Activated B cell treated with CpG ODN at 0.5 μM for 24 hours (primary cell): ENCODE measurements around the gene GPR15. TPM values are rescaled to one million over a fixed set of nuclear protein-coding genes. Genes with fewer than 3 reads are reported as not detected.

ENCODE experiments used
- ATAC-seq: fragments of 200-7000 bp; cut with Tn5 transposase; one replicate; pipeline ENCODE4 v1.10.0; 2021; ENCODE audit warnings: low read depth, mild to moderate bottlenecking, moderate library complexity
- CTCF ChIA-PET: fragments of 350-600 bp; sonication (Branson Sonifier 250); formaldehyde crosslinking; loops from one replicate; lab custom pipeline; 2021; ENCODE audit warnings: antibody characterized with exemption; lab: Charles Lee
- POLR2A ChIA-PET: fragments of 350-600 bp; sonication (Branson Sonifier 250); formaldehyde crosslinking; loops from one replicate; lab custom pipeline; 2021; ENCODE audit warnings: antibody characterized with exemption; lab: Charles Lee
- DNase-seq: peaks from one replicate; pipeline ENCODE4 v3.0.0; 2022
- H3K27ac Mint-ChIP-seq: one replicate; pipeline ENCODE4 v1.8.0; 2020; ENCODE audit warnings: mixed read lengths
- H3K27me3 Mint-ChIP-seq: one replicate; pipeline ENCODE4 v1.8.0; 2021; ENCODE audit warnings: mixed read lengths
- H3K36me3 Mint-ChIP-seq: one replicate; pipeline ENCODE4 v1.8.0; 2021; ENCODE audit warnings: low read depth, mixed read lengths
- H3K4me1 Mint-ChIP-seq: one replicate; pipeline ENCODE4 v1.8.0; 2021; ENCODE audit warnings: mixed read lengths
- H3K4me3 Mint-ChIP-seq: one replicate; pipeline ENCODE4 v1.8.0; 2020; ENCODE audit warnings: mild to moderate bottlenecking, mixed read lengths
- H3K9me3 Mint-ChIP-seq: one replicate; pipeline ENCODE4 v1.8.0; 2020; ENCODE audit warnings: mixed read lengths
- CTCF ChIP-seq: fragments of 200-600 bp; IDR thresholded peaks from one replicate; pipeline ENCODE4 v1.8.0; 2022; ENCODE audit warnings: antibody characterized with exemption, mild to moderate bottlenecking
- intact Hi-C: fragments of 100-400 bp; cut with micrococcal nuclease; formaldehyde crosslinking; loops from one replicate; pipeline ENCODE4 v1.15.1; 2024
- total RNA-seq: library from RNA; stranded (reverse); gene quantifications from 2 replicates; pipeline ENCODE4 v1.2.3, GENCODE V29; 2022

The GPR15 gene
- total RNA-seq, 1 donor from 2014 or later, result 4.5 TPM

- ATAC-seq (no peak), DNase-seq (no peak)
- no peak for TF ChIP-seq CTCF
- intact Hi-C loops, result loop anchor here (5.0 kb wide), 1 partner anchor 38 kb away; no protein-coding TSS in a partner anchor
- Mint-ChIP-seq H3K4me1 (peaks cover 31% of the 10 kb centered on the region), H3K4me3 (peak overlapping the region; percentile 46), H3K27ac (no peak overlapping the region), H3K27me3 (no peaks in the 10 kb centered on the region), H3K9me3 (no peaks in the 10 kb centered on the region), H3K36me3 (no peaks in the 10 kb centered on the region)
- POLR2A ChIA-PET, result interaction anchor here (4.6 kb wide), 1 partner anchor 22 kb away, joined by 57 read pairs; no protein-coding TSS in a partner anchor
- CTCF ChIA-PET, result no interaction called here
These were observed 3.0 kb downstream of the GPR15 start for GRCh38 chr3:98534734-98535133.

- Mint-ChIP-seq H3K4me1 (peaks cover 33% of the 10 kb centered on the region), H3K9me3 (no peaks in the 10 kb centered on the region), H3K4me3 (peak overlapping the region; percentile 63), H3K27me3 (no peaks in the 10 kb centered on the region), H3K27ac (peak overlapping the region; percentile 57), H3K36me3 (no peaks in the 10 kb centered on the region)
- intact Hi-C loops, result loop anchor here (1.0 to 5.0 kb wide), 3 partner anchors 13 to 36 kb away; no protein-coding TSS in a partner anchor
- POLR2A ChIA-PET, result interaction anchor here (0.8 to 4.6 kb wide), 8 partner anchors 9 to 36 kb away, joined by 3 to 57 read pairs (median 8); partner anchors contain the start of gene CLDND1
- no peak for TF ChIP-seq CTCF
- CTCF ChIA-PET, result no interaction called here
- peak; percentile 72 for ATAC-seq
- no peak for DNase-seq
These were observed 4.8 kb downstream of the GPR15 start for GRCh38 chr3:98536456-98537017.

GRCh38 chr3:98540346-98540745 lies 8.6 kb downstream of the GPR15 start:
- CTCF ChIA-PET, result no interaction called here
- peak; percentile 67 for ATAC-seq

GRCh38 chr3:98541695-98542094 lies 9.9 kb downstream of the GPR15 start:
- Mint-ChIP-seq H3K27ac (no peak overlapping the region), H3K4me3 (no peak overlapping the region), H3K36me3 (no peaks in the 10 kb centered on the region), H3K4me1 (peaks cover 24% of the 10 kb centered on the region), H3K27me3 (peaks cover 2% of the 10 kb centered on the region), H3K9me3 (no peaks in the 10 kb centered on the region)
- DNase-seq, result no peak
- CTCF ChIA-PET, result interaction anchor here (0.6 kb wide), 1 partner anchor 30 kb away, joined by 4 read pairs; no protein-coding TSS in a partner anchor
- intact Hi-C loops, result no loop called here
- no peak for TF ChIP-seq CTCF
- no peak for ATAC-seq
- POLR2A ChIA-PET, result interaction anchor here (1.7 to 2.1 kb wide), 3 partner anchors 15 to 21 kb away, joined by 5 to 9 read pairs (median 5); partner anchors contain the start of gene CLDND1

More at GRCh38 chr3:98540346-98540745, 8.6 kb downstream of the GPR15 start:
- intact Hi-C loops, result loop anchor here (1.0 kb wide), 3 partner anchors 12 to 18 kb away; partner anchors contain the start of gene CLDND1
- no peak for DNase-seq
- Mint-ChIP-seq H3K27ac (peak overlapping the region; percentile 25), H3K4me3 (no peak overlapping the region), H3K9me3 (no peaks in the 10 kb centered on the region), H3K27me3 (no peaks in the 10 kb centered on the region), H3K36me3 (no peaks in the 10 kb centered on the region), H3K4me1 (peaks cover 23% of the 10 kb centered on the region)
- TF ChIP-seq CTCF, result no peak
- POLR2A ChIA-PET, result interaction anchor here (1.7 to 1.8 kb wide), 2 partner anchors 17 kb away, joined by 5 read pairs; partner anchors contain the start of gene CLDND1

GRCh38 chr3:98542623-98543022 lies 10.8 kb downstream of the GPR15 start:
- ChIA-PET POLR2A (interaction anchor here (1.4 to 2.1 kb wide), 2 partner anchors 14 to 20 kb away, joined by 3 to 9 read pairs; no protein-coding TSS in a partner anchor), CTCF (interaction anchor here (1.1 kb wide), 1 partner anchor 54 kb away, joined by 3 read pairs; no protein-coding TSS in a partner anchor)
- peaks cover 21% of the 10 kb centered on the region for H3K4me1 Mint-ChIP-seq
- intact Hi-C loops, result no loop called here
- no peak for TF ChIP-seq CTCF
- H3K9me3 Mint-ChIP-seq, result no peaks in the 10 kb centered on the region
- DNase-seq, result no peak
- H3K4me3 Mint-ChIP-seq, result no peak overlapping the region
- H3K27me3 Mint-ChIP-seq, result peaks cover 2% of the 10 kb centered on the region
- H3K27ac Mint-ChIP-seq, result no peak overlapping the region
- no peaks in the 10 kb centered on the region for H3K36me3 Mint-ChIP-seq
- ATAC-seq, result no peak
